A673 (cell line): Measurements from ENCODE around the gene CENPH. TPM values are rescaled to one million over a fixed set of nuclear protein-coding genes. Genes with fewer than 3 reads are reported as not detected.

ENCODE experiments used
- BruUV-seq: library from RNA; stranded (reverse); fragments of 400-500 nt; replicated peaks from 2 replicates; lab custom pipeline; 2021; lab: Mats Ljungman, UMichigan
- CTCF ChIA-PET: fragments of 300-600 bp; sonication (Branson Sonifier 250); formaldehyde crosslinking; loops from one replicate; lab custom pipeline; 2022; ENCODE audit warnings: antibody characterized with exemption; lab: Charles Lee
- POLR2A ChIA-PET: fragments of 300-600 bp; sonication (Branson Sonifier 250); formaldehyde crosslinking; loops from one replicate; lab custom pipeline; 2022; ENCODE audit warnings: antibody characterized with exemption; ENCODE audit not compliant: low non-redundant PET; lab: Charles Lee
- DNase-seq: peaks from one replicate; pipeline ENCODE4 v3.0.0-alpha.2; 2015; ENCODE audit warnings: low spot score
- H3K27ac ChIP-seq: fragments of 200-600 bp; sonication (generic); 2 replicates; pipeline ENCODE4 v1.5.1; 2016; ENCODE audit warnings: mixed run types, low read depth, mild to moderate bottlenecking, mixed read lengths, antibody characterized with exemption, low read length; ENCODE audit not compliant: poor library complexity, severe bottlenecking
- H3K27me3 ChIP-seq: fragments of 200-600 bp; sonication (generic); replicated peaks from 2 replicates; pipeline ENCODE4 v1.6.1; 2017; ENCODE audit warnings: mixed run types, low read depth, mild to moderate bottlenecking, mixed read lengths, antibody characterized with exemption, low read length; ENCODE audit not compliant: insufficient read depth, poor library complexity
- H3K36me3 ChIP-seq: fragments of 200-600 bp; sonication (generic); 2 replicates; pipeline ENCODE4 v1.6.1; 2016; ENCODE audit warnings: mixed run types, mild to moderate bottlenecking, mixed read lengths, antibody characterized with exemption, low read length; ENCODE audit not compliant: insufficient read depth, poor library complexity, severe bottlenecking
- H3K4me1 ChIP-seq: fragments of 200-600 bp; sonication (generic); 2 replicates; pipeline ENCODE4 v1.6.1; 2017; ENCODE audit warnings: mixed run types, mild to moderate bottlenecking, mixed read lengths, antibody characterized with exemption, low read length; ENCODE audit not compliant: insufficient read depth, poor library complexity, severe bottlenecking
- H3K4me3 ChIP-seq: fragments of 200-600 bp; sonication (generic); 2 replicates; pipeline ENCODE4 v1.5.1; 2016; ENCODE audit warnings: low read depth, mixed run types, mild to moderate bottlenecking, mixed read lengths, low read length; ENCODE audit not compliant: poor library complexity, severe bottlenecking
- H3K9me3 ChIP-seq: fragments of 200-600 bp; sonication (generic); 2 replicates; pipeline ENCODE4 v1.6.1; 2016; ENCODE audit warnings: mixed run types, low read depth, mild to moderate bottlenecking, mixed read lengths, antibody characterized with exemption, low read length; ENCODE audit not compliant: poor library complexity, severe bottlenecking
- EZH2 ChIP-seq: fragments of 200-600 bp; sonication (generic); IDR thresholded peaks from 2 replicates; pipeline ENCODE4 v1.6.1; 2017; ENCODE audit warnings: borderline replicate concordance, low read depth, mild to moderate bottlenecking, mixed read lengths, antibody characterized with exemption, low read length; ENCODE audit not compliant: poor library complexity, severe bottlenecking
- intact Hi-C: fragments of 100-400 bp; cut with micrococcal nuclease; formaldehyde crosslinking; loops from one replicate; pipeline ENCODE4 v1.10.0; 2022; ENCODE audit not compliant: unreplicated experiment
- total RNA-seq: library from RNA; stranded (reverse); gene quantifications from 2 replicates; pipeline ENCODE4 v1.2.3, GENCODE V29; 2021
- TF ChIP-seq, protein P1 (sequence below): fragments of 300-800, 200-600 bp; sonication (generic); conservative IDR thresholded peaks from 2 replicates; pipeline ENCODE4 v1.5.1; 2017; ENCODE audit warnings: low read depth, mild to moderate bottlenecking, antibody characterized with exemption, low read length, moderate library complexity, mixed read lengths

Gene CENPH
- total RNA-seq, 1 experiment from 2014 or later = 56.9 TPM

GRCh38 chr5:69224520-69224919 is 35.1 kb downstream of the CENPH start:
- no TSS peak for BruUV-seq
- H3K36me3 ChIP-seq = peaks cover 16% of the 10 kb centered on the region
- H3K4me3 ChIP-seq = no peak overlapping the region
- no peak for DNase-seq
- no peaks in the 10 kb centered on the region for H3K9me3 ChIP-seq
- intact Hi-C loops = no loop called here
- no peaks in the 10 kb centered on the region for H3K4me1 ChIP-seq
- TF ChIP-seq EZH2 = no peak
- TF ChIP-seq, protein P1, sequence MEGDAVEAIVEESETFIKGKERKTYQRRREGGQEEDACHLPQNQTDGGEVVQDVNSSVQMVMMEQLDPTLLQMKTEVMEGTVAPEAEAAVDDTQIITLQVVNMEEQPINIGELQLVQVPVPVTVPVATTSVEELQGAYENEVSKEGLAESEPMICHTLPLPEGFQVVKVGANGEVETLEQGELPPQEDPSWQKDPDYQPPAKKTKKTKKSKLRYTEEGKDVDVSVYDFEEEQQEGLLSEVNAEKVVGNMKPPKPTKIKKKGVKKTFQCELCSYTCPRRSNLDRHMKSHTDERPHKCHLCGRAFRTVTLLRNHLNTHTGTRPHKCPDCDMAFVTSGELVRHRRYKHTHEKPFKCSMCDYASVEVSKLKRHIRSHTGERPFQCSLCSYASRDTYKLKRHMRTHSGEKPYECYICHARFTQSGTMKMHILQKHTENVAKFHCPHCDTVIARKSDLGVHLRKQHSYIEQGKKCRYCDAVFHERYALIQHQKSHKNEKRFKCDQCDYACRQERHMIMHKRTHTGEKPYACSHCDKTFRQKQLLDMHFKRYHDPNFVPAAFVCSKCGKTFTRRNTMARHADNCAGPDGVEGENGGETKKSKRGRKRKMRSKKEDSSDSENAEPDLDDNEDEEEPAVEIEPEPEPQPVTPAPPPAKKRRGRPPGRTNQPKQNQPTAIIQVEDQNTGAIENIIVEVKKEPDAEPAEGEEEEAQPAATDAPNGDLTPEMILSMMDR = no peak
- ChIA-PET POLR2A (no interaction called here), CTCF (no interaction called here)
- H3K27me3 ChIP-seq = no peaks in the 10 kb centered on the region
- no peak overlapping the region for H3K27ac ChIP-seq

- Histone ChIP-seq H3K27me3 (no peaks in the 10 kb centered on the region), H3K9me3 (no peaks in the 10 kb centered on the region), H3K27ac (no peak overlapping the region), H3K4me1 (no peaks in the 10 kb centered on the region), H3K36me3 (peaks cover 21% of the 10 kb centered on the region), H3K4me3 (no peak overlapping the region)
- TF ChIP-seq EZH2 = no peak
- TF ChIP-seq, protein P1 = no peak
- intact Hi-C loops = no loop called here
- ChIA-PET POLR2A (no interaction called here), CTCF (no interaction called here)
- no TSS peak for BruUV-seq
- no peak for DNase-seq
Measured at GRCh38 chr5:69225860-69226259, 36.5 kb downstream of the CENPH start.

GRCh38 chr5:69230181-69230580 is 40.8 kb downstream of the CENPH start:
- ChIA-PET CTCF (no interaction called here), POLR2A (interaction anchor here (0.7 kb wide), 1 partner anchor 9 kb away, joined by 3 read pairs; no protein-coding TSS in a partner anchor)
- no peaks in the 10 kb centered on the region for H3K4me1 ChIP-seq
- no peak for DNase-seq
- peaks cover 21% of the 10 kb centered on the region for H3K36me3 ChIP-seq
- H3K9me3 ChIP-seq = no peaks in the 10 kb centered on the region
- no peak overlapping the region for H3K4me3 ChIP-seq
- TF ChIP-seq EZH2 = no peak
- TF ChIP-seq, protein P1 = no peak
- H3K27me3 ChIP-seq = no peaks in the 10 kb centered on the region
- H3K27ac ChIP-seq = no peak overlapping the region
- no TSS peak for BruUV-seq
- intact Hi-C loops = no loop called here
